Activated gamma-delta T cell (primary cell): ENCODE results near the gene CYP46A1.
"Not testable (repeated sequence)": the region's sequence is repeated elsewhere in the genome, so short reads cannot be mapped to it uniquely, and the experiment has no call there.

ENCODE experiments used
- DNase-seq: peaks from one replicate; lab custom pipeline; 2025; lab: John Stamatoyannopoulos, UW

Gene CYP46A1

DNA sequence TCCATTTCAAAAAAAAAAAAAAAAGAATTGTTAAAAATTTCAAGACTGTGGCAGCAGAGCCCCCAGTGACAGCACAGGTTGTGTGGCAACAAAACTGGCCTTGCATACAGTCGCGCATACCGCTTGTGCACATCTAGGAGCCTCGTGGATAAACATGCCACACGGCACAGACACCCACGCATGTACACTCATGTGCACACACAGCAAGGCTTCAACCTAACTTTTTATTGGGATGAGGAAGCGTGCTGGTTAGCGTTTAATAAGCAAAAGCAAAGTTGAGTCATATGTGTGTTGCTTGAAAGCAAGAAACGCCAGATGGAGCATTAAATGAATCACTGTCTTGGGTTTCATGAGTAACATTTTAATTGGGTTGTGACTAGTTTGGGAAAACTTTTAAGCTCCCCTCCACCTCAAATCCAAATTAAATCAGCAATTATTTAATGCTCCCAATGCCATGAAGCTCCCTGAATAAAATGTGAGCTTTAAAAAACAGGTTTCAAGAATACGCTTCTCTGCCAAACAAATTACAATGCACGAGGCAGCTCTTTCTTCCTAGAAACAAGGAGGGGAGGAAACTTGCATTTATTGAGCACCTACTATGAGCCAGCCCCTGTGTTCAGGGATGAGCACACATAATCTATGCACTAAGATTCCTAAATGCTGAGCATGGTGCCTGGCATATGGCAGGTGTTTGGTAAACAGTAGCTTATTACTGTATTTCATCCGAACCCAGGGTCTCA lies 73.4 kb downstream of the CYP46A1 start:
- DNase-seq, result no peak

DNA sequence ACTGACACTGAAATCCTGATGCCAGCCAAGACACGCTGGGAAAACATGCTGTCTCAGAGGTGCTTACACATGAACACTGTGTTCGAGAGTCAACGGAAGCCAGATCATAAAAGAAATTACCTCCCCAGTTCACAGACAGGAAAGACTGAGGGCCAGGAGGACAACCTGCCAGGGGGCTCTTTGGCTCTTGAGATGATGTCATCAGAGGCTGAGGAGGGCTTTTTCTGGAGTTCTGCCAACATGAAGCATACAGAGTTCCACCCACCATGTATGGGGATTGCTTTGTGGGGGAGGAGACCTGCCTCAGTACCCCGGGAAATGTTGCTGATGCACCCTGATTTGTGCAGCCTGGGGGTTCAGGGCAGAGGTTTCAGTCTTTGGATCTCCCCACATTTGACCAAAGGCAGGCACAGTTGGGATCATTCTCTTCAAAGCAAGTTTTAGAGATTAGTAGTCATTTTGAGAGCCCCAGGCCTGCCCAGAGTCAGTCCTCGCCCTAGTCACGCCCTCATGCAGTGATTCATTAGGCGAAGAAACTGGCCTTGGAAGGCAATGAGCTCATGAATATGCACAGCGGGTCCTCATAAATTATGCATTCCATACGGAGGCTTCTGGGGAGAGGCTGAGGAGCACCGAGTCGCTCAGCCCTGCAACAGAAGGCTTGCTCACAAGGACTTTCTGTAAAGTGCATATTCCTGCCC lies 74.2 kb downstream of the CYP46A1 start:
- no peak for DNase-seq

DNA sequence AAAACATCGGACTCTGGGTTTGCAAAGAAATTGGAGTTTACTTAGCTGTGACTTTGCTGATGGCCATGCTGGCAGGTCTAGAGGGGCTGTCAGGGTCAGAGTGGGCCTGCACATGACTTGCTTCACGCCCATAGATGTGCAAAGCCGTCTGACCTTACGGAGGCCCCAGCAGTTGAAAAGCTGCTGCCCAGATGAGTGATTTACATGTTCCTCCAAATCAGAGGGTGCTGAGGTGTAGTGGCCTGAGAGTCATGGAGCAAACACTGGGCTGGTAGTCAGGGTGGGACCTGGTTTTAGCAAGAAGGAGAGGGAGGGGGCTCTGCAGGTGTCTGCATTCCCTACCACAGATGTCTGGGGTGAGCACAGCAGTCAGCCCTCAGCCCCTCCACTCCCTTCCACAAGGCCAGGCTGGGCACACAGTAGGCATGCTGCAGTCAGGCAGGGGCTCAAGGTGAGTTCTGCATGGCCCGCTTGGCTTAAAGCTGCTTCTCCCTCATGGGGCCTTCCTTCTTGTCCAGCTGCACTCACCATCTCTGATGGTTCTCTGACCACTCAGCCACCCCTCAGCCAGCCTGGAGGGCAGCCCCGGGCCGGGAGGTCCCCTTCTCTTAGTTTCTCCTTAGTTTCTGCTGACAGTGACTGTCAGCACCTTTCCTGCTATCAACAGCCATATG lies 74.9 kb downstream of the CYP46A1 start:
- DNase-seq, result no peak

DNA sequence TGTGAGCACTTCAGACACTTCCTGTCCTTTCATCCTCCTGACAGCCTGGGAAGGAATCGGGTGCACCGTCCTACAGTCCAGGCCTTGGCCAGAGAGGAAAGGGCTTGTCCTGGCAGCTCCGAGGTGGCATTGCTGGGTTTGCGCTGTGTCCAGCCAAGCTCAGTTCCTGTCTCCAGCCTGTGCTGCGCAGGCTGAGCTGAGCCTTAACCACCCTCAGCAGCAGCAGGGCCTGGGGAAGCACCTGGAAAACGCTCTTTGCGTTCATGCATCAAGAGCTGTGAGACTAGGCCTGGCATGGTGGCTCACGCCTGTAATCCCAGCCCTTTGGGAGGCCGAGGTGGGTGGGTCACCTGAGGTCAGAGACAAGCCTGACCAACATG lies 75.4 kb downstream of the CYP46A1 start:
- DNase-seq, result no peak

DNA sequence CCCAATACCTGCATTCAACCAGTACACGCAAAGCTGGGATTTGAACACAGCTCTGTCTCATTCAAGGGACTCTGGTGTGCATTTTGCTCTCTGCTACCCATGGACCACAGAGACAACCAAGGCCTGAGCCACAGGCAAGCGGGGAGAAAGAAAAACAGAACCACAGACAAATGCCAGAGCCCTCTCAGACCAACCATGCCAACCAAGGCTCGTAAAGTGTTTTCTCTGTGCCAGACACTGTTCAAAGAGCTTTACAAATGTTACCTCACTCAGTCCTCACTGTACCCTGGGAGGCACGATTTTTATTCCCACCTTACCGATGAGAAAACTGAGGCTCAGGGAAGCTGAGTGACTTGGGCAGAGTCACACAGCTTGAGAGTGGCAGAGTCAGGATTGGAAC lies 76.7 kb downstream of the CYP46A1 start:
- DNase-seq, result no peak

DNA sequence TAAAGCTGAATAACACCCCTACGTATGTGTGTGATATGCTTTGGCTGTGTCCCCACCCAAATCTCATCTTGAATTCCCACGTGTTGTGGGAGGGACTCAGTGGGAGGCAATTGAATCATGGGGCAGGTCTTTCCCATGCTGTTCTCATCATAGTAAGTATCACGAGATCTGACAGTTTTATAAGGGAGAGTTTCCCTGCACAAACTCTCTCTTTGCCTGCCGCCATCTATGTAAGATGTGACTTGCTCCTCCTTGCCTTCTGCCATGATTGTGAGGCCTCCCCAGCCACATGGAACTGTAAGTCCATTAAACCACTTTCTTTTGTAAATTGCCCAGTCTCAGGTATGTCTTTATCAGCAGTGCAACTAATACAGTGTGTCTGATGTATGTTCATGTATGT lies 78.8 kb downstream of the CYP46A1 start:
- DNase-seq, result not testable (repeated sequence)

DNA sequence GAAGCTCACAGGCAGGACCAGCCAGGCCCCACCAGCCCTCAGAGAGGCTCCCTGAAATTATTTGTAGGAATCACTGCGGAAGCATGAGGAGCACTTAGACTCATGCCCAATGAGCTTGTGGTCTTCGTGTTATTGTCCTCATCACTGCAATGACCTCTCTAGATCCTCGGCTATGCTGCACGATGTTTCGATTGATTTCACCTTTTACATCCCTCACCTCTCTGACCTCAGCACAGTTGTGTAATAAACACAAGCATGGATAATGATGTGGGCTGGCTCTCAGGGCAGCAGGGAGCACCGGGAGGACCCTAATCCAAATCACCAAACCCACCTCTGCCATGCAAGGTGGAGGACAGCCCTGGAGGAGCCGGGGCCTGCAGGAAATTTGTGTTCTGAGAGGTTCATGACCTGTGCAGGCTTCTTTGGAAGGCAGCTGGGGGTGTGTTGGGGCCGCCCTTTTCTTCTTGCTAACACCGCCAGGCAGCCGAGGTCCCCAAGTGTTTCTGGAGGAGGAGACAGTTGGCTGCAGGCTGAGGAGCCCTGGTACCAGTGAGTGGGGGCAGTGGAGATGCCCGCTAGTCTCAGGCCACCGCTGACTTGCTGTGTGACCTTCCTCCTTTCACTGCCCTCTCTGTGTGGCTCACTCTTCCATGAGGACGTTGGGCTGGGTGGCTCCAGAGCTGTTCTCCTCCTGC lies 79.6 kb downstream of the CYP46A1 start:
- DNase-seq, result no peak

DNA sequence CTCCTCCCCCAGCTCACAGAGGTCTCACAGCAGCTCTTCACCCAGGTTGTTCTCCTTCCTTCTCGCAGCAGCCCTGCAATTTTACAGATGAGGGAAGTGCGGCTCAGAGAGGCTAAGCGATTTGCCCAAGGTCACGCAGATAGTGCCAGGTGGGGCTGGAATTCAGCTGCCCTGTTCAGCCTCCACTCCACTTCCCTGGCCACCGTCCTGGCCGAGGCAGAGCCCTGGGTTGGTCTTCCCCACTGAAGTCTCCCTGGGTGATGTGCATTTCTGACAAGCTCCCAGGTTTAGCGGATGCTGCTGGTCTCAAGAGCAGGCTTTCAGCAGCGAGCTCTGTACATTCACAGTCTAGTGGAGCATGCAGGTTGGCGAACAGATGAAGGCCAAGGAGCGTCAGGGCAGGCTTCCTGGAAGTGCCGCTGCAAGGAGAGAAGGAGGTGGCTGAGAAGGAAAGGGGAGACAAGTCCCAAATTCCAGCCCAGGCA lies 80.2 kb downstream of the CYP46A1 start:
- no peak for DNase-seq

DNA sequence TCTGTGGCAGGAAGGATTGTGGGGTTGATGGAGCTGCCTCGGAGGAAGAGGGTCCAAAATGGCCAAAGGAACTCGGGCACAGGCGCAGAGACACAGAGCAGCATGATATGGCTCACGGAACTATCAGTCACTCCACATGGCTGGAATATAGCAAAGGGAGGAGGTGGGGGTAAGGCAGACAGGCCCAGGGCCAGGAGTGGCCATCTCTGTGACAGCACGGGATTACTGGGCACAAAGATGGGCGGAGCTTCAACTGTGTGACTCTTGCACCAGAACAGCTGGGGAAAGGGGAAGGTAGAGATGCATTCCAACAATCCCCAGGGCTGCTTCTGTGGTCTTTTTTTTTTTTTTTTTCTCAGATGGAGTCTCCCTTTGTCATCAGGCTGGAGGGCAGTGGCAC lies 84.3 kb downstream of the CYP46A1 start:
- DNase-seq, result no peak

DNA sequence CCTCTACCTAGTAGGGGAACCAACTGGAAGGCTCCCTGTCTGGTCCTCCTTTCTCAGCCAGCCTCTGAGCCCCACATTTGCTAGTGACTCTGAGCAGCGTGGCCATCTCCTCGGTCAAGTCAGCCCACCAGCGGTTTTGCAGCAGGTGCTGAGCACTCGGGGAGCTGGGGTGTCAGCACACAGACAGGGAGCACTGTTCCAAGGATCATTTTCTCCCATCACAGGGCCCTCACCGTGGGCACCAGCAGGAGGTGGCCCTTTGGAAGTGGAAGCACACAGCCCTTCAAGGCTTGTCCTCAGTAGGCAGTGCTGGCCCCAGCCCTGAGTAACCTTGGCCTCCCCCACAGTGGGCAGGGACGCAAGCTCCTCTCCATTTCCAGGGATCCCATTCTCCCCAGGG lies 85.0 kb downstream of the CYP46A1 start:
- no peak for DNase-seq

DNA sequence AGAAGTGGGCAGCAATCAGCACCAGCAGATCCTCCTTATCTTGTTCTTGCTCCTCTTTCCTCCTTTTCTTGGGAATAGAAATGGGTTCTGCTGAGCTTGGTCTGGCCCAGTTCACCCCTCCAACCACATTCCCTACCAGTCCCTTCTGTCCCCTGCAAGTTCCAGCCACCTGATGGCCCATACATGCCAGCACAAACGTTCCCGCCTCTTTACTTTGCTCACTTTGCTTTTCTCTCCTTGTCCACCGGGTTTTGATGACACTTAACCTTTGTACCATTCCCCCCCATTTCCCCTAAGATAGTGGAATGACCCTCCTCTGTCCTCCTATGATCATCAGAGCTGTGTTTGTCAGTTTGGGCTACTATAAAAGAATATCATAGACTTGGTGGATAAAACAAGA lies 85.7 kb downstream of the CYP46A1 start:
- DNase-seq, result no peak

DNA sequence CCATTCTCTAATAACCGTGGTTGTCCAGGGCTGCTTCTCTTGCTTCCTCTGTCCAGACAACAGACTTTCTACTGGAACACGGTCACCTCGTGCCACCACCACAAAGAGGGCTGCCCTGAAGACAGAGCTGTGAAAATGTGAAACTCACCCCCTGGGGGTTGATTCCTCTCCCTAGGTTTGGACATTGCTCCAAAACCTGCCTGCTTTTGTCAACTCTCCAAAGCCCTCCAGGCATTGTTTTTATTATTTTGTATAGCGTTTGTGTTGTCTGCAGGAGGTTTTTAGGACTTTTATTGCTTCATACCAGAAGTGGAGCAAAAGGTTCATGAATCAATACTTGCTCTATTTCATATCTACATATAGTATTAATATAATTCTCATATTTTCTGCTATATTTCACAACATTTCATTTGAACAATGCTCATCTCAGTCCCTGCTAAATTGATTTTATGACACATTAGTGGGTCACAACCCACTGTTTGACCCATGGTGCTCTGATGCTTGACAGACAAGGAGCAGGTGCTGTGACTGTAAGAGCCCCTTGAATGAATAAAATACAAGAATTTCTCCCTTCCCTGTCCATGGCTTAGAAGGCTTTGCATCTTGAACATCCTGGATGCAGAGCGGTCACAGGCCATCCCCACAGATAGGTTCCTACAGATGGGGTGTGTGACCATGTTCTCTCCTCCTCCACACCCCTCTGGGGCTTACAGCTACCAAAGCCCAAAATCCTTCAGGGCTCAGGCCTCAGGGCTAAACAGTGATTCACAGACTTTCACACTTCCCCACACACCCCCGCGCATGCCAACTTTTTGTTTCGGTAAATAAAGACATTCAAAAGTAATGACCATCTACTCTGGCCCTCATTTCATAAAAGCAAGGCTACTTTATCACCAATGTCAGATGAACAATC lies 88.5 kb downstream of the CYP46A1 start:
- no peak for DNase-seq

DNA sequence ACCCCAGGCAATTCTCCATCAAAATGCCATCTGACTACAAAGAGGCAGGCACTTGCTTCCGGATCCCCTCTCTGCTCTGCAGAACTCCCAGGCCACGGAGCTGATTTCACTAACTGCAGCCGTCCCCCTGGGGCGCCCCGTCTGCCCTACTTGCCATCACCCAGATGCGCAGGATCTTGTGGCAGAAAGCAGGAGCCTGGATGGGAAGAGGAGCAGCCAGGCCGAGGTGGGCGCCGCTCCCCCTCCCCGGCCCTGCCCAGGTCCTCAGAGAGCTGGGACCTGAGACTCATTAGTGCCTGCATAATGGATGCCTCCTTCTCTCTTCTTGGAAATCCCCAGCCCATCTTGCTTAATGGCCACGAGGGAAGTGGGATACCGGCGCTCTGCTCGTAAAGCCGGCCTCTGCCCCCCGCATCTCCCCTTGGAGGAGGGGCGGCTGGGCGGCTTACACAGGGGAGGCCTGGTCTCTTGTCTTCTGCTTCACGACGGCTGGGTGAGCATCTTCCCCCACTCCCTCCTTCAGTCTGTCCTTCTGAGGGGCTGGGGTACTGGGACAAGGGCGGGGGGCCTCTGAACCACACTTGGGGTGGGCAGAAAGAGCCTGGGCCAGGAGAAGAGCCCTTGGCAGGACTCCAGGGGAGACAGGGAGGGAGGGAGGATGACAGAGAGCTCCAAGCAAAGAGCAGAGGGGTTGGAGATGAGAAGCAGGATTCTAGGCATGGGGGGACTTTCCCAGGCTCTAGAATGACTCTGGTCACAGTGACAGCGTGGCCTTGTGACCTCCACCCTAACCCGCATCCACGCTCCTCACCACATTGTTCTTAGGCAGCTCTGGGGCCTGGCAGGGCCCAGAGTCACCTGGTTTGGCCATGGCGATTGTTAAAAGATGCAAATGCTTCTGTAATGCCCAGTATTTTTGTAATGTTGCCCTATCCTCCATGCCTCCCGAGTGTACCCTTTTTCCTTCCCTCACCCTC lies 89.7 kb downstream of the CYP46A1 start:
- DNase-seq, result no peak

DNA sequence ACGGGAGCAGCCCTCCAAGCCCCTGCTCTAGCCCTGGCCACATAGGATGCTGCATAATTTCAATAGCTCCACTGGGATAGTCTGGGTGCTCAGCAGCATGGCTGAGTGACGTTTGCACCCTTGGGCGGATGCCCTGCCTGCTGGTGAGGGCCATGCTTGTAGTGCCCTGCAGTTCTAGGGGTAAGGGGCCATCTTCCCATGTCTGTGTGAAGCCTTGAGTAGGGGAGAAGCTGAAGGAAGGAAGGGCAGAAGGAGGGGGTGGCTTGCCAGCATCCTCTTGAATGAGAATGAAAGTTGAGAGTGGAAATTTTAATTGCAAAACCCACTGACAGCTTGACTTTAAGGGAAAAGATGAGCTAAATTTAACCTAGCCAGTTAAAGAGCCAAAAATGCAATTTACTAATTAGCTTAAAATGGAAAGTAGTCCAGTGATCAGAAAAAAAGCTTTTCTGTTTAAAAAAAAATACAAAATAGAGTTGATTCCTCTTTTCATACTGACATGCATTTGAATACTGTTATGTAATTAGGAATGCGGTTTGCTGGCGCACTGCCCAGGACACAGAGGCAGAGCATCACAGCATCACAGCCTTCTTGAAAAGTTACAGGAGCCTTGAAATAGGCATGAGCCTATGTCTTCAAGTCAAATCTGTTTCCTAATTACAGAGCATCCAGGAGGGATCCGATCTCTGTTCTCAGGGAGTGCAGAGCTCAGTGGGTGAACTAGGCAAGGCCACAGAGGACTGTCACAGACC lies 90.6 kb downstream of the CYP46A1 start:
- DNase-seq, result no peak

DNA sequence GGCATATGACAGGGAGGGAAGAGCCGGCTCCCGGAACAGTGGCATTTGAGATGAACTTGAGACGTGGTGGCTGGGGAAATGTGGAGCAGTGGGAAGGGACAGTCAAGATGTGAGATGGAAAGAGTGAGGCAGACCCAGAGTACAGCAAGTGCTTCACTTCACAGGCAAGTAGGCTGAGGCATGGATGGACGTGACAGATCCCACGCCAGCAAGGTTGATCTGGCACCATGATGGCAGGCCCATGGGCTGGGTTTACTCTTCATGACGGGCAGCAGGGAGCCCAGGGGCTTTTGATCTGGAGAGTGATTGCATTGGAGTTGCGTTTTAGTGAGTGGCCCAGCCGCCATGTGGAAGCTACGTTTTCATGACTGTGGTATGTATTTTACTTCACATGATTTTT lies 91.3 kb downstream of the CYP46A1 start:
- no peak for DNase-seq
